Measurements from ENCODE around the gene CATSPERZ. TPM values are rescaled to one million over a fixed set of nuclear protein-coding genes. Genes with fewer than 3 reads are reported as not detected.

Gene CATSPERZ
- total and polyA plus RNA-seq, 3 donors from 2014 or later = 278 to 1,116 (median 484) TPM

GRCh38 chr11:64344787-64345186 is 44.6 kb downstream of the CATSPERZ start:
- no peak for DNase-seq
- peaks cover 12% of the 10 kb centered on the region for H3K4me1 ChIP-seq
- intact Hi-C loops (cut with DNase I; ENCODE audit: low total_unique reads) = no loop called here
- H3K27me3 ChIP-seq = no peaks in the 10 kb centered on the region
- no peak overlapping the region for H3K27ac ChIP-seq
- no peak overlapping the region for H3K4me3 ChIP-seq
- TF ChIP-seq POLR2A (IDR thresholded peaks at IDR 0.05) (no peak), CTCF (IDR thresholded peaks at IDR 0.05) (no peak)
- WGBS, 2 donors = 89 to 91% methylated on average over 18 to 28 of the region's 28 CpGs
- no peaks in the 10 kb centered on the region for H3K9me3 ChIP-seq
- no peaks in the 10 kb centered on the region for H3K36me3 ChIP-seq (ENCODE audit: low read depth, missing control alignments)

- Histone ChIP-seq H3K9me3 (no peaks in the 10 kb centered on the region), H3K36me3 (ENCODE audit: low read depth, missing control alignments) (no peaks in the 10 kb centered on the region), H3K27me3 (no peaks in the 10 kb centered on the region), H3K27ac (no peak overlapping the region), H3K4me1 (peaks cover 3% of the 10 kb centered on the region), H3K4me3 (no peak overlapping the region)
- intact Hi-C loops (cut with DNase I; ENCODE audit: low total_unique reads) = no loop called here
- TF ChIP-seq CTCF (IDR thresholded peaks at IDR 0.05) (no peak), POLR2A (IDR thresholded peaks at IDR 0.05) (no peak)
- WGBS, 2 donors = 79 to 91% methylated on average over 8 to 12 of the region's 12 CpGs
- DNase-seq = no peak
These were observed 47.2 kb downstream of the CATSPERZ start for GRCh38 chr11:64347193-64347867.

DNA sequence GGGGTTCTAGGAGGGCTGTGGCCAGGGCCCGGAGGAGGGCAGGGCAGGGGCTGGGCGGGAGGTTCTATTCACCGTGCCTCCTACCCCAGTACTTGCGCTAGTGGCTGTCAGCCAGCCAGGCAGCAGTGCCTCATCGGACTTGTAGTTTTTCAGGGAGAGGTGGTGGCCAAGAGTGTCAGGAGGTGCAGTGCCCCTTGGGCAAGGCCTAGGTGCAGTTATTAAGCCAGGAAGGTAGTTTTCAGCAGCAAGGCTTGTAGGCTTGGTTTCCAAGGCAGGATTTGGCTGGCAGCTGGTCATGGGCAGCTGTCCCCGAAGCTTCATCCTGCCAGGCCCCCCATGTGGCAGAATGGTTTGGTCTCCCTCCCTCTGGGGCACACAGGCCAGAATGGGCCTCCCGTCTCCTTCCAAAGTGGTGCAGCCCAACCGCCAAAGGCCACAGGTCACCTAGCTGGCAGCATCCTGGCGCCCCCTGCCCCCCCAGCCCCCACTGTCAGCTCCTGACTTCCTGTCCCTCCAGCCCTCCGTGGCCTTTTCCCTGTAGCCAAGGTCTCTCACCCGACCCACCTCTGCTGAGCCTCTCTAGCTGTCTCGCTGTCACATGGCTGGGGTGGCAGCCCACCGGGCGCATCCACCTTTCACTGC is 48.3 kb downstream of the CATSPERZ start:
- Histone ChIP-seq H3K36me3 (ENCODE audit: low read depth, missing control alignments) (no peaks in the 10 kb centered on the region), H3K4me1 (peaks cover 1% of the 10 kb centered on the region), H3K27ac (no peak overlapping the region), H3K27me3 (no peaks in the 10 kb centered on the region), H3K4me3 (no peak overlapping the region), H3K9me3 (no peaks in the 10 kb centered on the region)
- TF ChIP-seq CTCF (IDR thresholded peaks at IDR 0.05) (no peak), POLR2A (IDR thresholded peaks at IDR 0.05) (no peak)
- DNase-seq = no peak
- 79 to 80% methylated on average over 9 to 14 of the region's 14 CpGs for WGBS, 2 donors
- intact Hi-C loops (cut with DNase I; ENCODE audit: low total_unique reads) = no loop called here

DNA sequence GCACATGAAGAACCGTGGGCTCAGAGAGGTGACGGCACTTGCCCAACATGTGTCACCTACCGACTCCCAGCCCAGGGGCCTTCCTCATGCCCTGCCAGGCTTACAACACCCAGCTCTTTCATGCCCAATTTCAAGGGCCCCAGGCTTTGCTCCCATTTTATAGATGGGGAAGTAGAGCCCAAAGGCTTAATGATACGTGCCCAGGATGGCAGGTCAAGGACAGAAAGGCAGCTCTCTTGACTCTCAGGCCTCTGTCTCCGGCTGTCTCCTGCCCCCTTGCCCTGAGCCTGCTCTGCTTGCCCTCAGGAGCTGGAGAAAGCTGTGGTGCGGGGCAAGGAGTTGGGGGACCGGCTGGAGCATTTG is 48.8 kb downstream of the CATSPERZ start:
- Histone ChIP-seq H3K4me3 (no peak overlapping the region), H3K27ac (no peak overlapping the region), H3K9me3 (no peaks in the 10 kb centered on the region), H3K36me3 (ENCODE audit: low read depth, missing control alignments) (no peaks in the 10 kb centered on the region), H3K4me1 (peaks cover 6% of the 10 kb centered on the region), H3K27me3 (no peaks in the 10 kb centered on the region)
- intact Hi-C loops (cut with DNase I; ENCODE audit: low total_unique reads) = no loop called here
- TF ChIP-seq POLR2A (IDR thresholded peaks at IDR 0.05) (no peak), CTCF (IDR thresholded peaks at IDR 0.05) (no peak)
- DNase-seq = no peak
- 90 to 96% methylated on average over 7 of the region's 7 CpGs for WGBS, 2 donors

- DNase-seq = no peak
- H3K27ac ChIP-seq = no peak overlapping the region
- TF ChIP-seq CTCF (IDR thresholded peaks at IDR 0.05) = no peak
- no peak for TF ChIP-seq POLR2A (IDR thresholded peaks at IDR 0.05)
- H3K36me3 ChIP-seq (ENCODE audit: low read depth, missing control alignments) = no peaks in the 10 kb centered on the region
- intact Hi-C loops (cut with DNase I; ENCODE audit: low total_unique reads) = no loop called here
- 89 to 93% methylated on average over 7 to 11 of the region's 11 CpGs for WGBS, 2 donors
- H3K27me3 ChIP-seq = no peaks in the 10 kb centered on the region
- H3K4me1 ChIP-seq = peaks cover 7% of the 10 kb centered on the region
- H3K9me3 ChIP-seq = no peaks in the 10 kb centered on the region
- no peak overlapping the region for H3K4me3 ChIP-seq
These were observed 49.2 kb downstream of the CATSPERZ start for GRCh38 chr11:64349404-64349803.

All from testis (tissue), 3 donors.